Measurements from ENCODE around the gene ATRNL1.

ATRNL1 gene

GRCh38 chr10:115491526-115492140, 398.5 kb downstream of the ATRNL1 start:
- no peaks in the 10 kb centered on the region for H3K9me3 ChIP-seq (ENCODE audit: control insufficient read depth, insufficient read depth, low read length)
- no peaks in the 10 kb centered on the region for H3K27me3 ChIP-seq (ENCODE audit: control insufficient read depth, low read length)
- TF ChIP-seq EZH2phosphoT487 (IDR thresholded peaks at IDR 0.05; ENCODE audit: borderline replicate concordance, low read length) (no peak), CTCF (IDR thresholded peaks at IDR 0.05; ENCODE audit: low read depth, low read length, poor library complexity, severe bottlenecking) (no peak)
- no peaks in the 10 kb centered on the region for H3K4me1 ChIP-seq (ENCODE audit: control insufficient read depth, low read length)
- no peak overlapping the region for H3K27ac ChIP-seq (ENCODE audit: low read depth, low read length)
- no peaks in the 10 kb centered on the region for H4K20me1 ChIP-seq (ENCODE audit: control insufficient read depth, insufficient read depth, low read depth, low read length)
- H3K36me3 ChIP-seq (ENCODE audit: control insufficient read depth, low read length), result no peaks in the 10 kb centered on the region
- no peaks in the 10 kb centered on the region for H3F3A ChIP-seq (ENCODE audit: control insufficient read depth, insufficient read depth)
- no peak overlapping the region for H3K4me2 ChIP-seq (ENCODE audit: low read length)
- H3K79me2 ChIP-seq (ENCODE audit: control insufficient read depth, low read length), result no peaks in the 10 kb centered on the region
- no peak overlapping the region for H3K4me3 ChIP-seq (ENCODE audit: low read length)
- no peaks in the 10 kb centered on the region for H3K9me2 ChIP-seq (replicated peaks; ENCODE audit: control insufficient read depth, low read length)

DNA sequence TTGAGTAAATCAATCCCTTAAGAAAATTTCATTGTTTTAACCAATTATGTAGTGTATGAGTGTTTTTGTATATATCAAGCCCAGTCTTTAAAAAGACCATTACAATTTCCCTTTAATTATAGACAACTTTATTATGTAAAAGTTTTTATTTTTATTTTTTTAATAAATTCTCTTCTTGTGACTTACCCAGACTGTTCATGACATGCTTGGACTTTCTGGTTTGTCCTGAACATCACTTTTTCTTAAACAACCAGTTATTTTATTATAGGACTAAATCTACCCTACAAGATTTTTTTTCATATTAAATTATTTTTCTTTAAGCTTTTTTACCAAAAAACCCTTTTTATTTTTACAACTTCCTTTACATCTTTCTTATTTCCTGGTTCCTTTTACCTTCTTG, 410.4 kb downstream of the ATRNL1 start:
- TF ChIP-seq EZH2phosphoT487 (IDR thresholded peaks at IDR 0.05; ENCODE audit: borderline replicate concordance, low read length) (no peak), CTCF (IDR thresholded peaks at IDR 0.05; ENCODE audit: low read depth, low read length, poor library complexity, severe bottlenecking) (no peak)
- Histone ChIP-seq H3K4me3 (ENCODE audit: low read length) (no peak overlapping the region), H4K20me1 (ENCODE audit: control insufficient read depth, insufficient read depth, low read depth, low read length) (no peaks in the 10 kb centered on the region), H3K36me3 (ENCODE audit: control insufficient read depth, low read length) (no peaks in the 10 kb centered on the region), H3K79me2 (ENCODE audit: control insufficient read depth, low read length) (no peaks in the 10 kb centered on the region), H3K4me2 (ENCODE audit: low read length) (no peak overlapping the region), H3K27ac (ENCODE audit: low read depth, low read length) (no peak overlapping the region), H3K9me2 (replicated peaks; ENCODE audit: control insufficient read depth, low read length) (no peaks in the 10 kb centered on the region), H3K27me3 (ENCODE audit: control insufficient read depth, low read length) (no peaks in the 10 kb centered on the region), H3F3A (ENCODE audit: control insufficient read depth, insufficient read depth) (no peaks in the 10 kb centered on the region), H3K9me3 (ENCODE audit: control insufficient read depth, insufficient read depth, low read length) (no peaks in the 10 kb centered on the region), H3K4me1 (ENCODE audit: control insufficient read depth, low read length) (no peaks in the 10 kb centered on the region)

DNA sequence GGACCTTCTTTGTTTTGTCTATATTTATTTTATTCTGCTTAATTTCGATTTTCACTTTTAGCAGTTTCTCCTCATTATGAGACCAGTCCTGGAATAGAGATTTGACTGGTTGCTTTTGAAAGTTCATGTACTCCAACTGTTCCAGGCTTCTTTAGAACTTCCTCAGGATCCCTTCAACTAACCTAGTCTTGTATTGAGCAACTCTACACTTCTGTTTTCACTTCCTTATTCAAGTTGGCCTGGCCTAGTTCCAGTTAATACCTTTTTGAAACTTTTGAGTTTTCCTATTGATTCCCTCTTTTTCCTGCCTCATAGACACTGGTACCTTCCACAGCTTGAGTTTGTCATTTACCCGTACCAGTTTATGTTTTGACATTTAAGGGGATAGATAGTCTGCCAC, 421.7 kb downstream of the ATRNL1 start:
- no peaks in the 10 kb centered on the region for H3K79me2 ChIP-seq (ENCODE audit: control insufficient read depth, low read length)
- H3K4me1 ChIP-seq (ENCODE audit: control insufficient read depth, low read length), result no peaks in the 10 kb centered on the region
- no peaks in the 10 kb centered on the region for H4K20me1 ChIP-seq (ENCODE audit: control insufficient read depth, insufficient read depth, low read depth, low read length)
- H3F3A ChIP-seq (ENCODE audit: control insufficient read depth, insufficient read depth), result no peaks in the 10 kb centered on the region
- H3K4me2 ChIP-seq (ENCODE audit: low read length), result no peak overlapping the region
- no peak for TF ChIP-seq CTCF (IDR thresholded peaks at IDR 0.05; ENCODE audit: low read depth, low read length, poor library complexity, severe bottlenecking)
- no peak for TF ChIP-seq EZH2phosphoT487 (IDR thresholded peaks at IDR 0.05; ENCODE audit: borderline replicate concordance, low read length)
- H3K36me3 ChIP-seq (ENCODE audit: control insufficient read depth, low read length), result no peaks in the 10 kb centered on the region
- H3K27me3 ChIP-seq (ENCODE audit: control insufficient read depth, low read length), result no peaks in the 10 kb centered on the region
- H3K27ac ChIP-seq (ENCODE audit: low read depth, low read length), result no peak overlapping the region
- no peaks in the 10 kb centered on the region for H3K9me3 ChIP-seq (ENCODE audit: control insufficient read depth, insufficient read depth, low read length)
- H3K4me3 ChIP-seq (ENCODE audit: low read length), result no peak overlapping the region
- no peaks in the 10 kb centered on the region; the same call in 1 of the 2 replicates for H3K9me2 ChIP-seq (replicated peaks; ENCODE audit: control insufficient read depth, low read length)

All from DOHH2 (cell line).